Neuronal stem cell (in vitro differentiated cells): ENCODE results near the gene MCC.

Source experiments
- DNase-seq: peaks from one replicate; pipeline ENCODE4 v3.0.0-alpha.2; 2013; ENCODE audit warnings: low spot score
- H2AFZ ChIP-seq: one replicate; pipeline ENCODE4 v1.6.1; 2013; ENCODE audit warnings: mild to moderate bottlenecking, low read length, inconsistent platforms
- H2AK5ac ChIP-seq: 2 replicates; pipeline ENCODE4 v1.6.1; 2013; ENCODE audit warnings: low read depth, mild to moderate bottlenecking, inconsistent platforms, low read length, moderate library complexity, mixed read lengths
- H2BK120ac ChIP-seq: 2 replicates; pipeline ENCODE4 v1.6.1; 2013; ENCODE audit warnings: low read depth, mild to moderate bottlenecking, inconsistent platforms, low read length, moderate library complexity, mixed read lengths
- H2BK12ac ChIP-seq: one replicate; pipeline ENCODE4 v1.6.1; 2013; ENCODE audit warnings: low read length, inconsistent platforms
- H2BK15ac ChIP-seq: 2 replicates; pipeline ENCODE4 v1.6.1; 2013; ENCODE audit warnings: mild to moderate bottlenecking, low read length, inconsistent platforms, mixed read lengths
- H2BK5ac ChIP-seq: one replicate; pipeline ENCODE4 v1.6.1; 2013; ENCODE audit warnings: inconsistent platforms, mild to moderate bottlenecking, low read length, moderate library complexity
- H3K14ac ChIP-seq: one replicate; pipeline ENCODE4 v1.6.1; 2013; ENCODE audit warnings: low read length, inconsistent platforms
- H3K18ac ChIP-seq: 2 replicates; pipeline ENCODE4 v1.6.1; 2013; ENCODE audit warnings: low read length, inconsistent platforms
- H3K23ac ChIP-seq: 2 replicates; pipeline ENCODE4 v1.6.1; 2013; ENCODE audit warnings: low read depth, mild to moderate bottlenecking, mixed read lengths, low read length, inconsistent platforms; ENCODE audit not compliant: poor library complexity
- H3K27ac ChIP-seq: replicated peaks from 3 replicates; pipeline ENCODE4 v1.5.1; 2013; ENCODE audit warnings: low read length, inconsistent platforms
- H3K27me3 ChIP-seq, 3 experiments: 2 replicates each; pipeline ENCODE4 v1.6.1; 2013; ENCODE audit warnings: low read length in 3 of 3, mild to moderate bottlenecking in 2 of 3, inconsistent platforms in 1 of 3, low read depth in 1 of 3, mixed read lengths in 1 of 3, moderate library complexity in 1 of 3; ENCODE audit not compliant: control insufficient read depth in 3 of 3, insufficient read depth in 3 of 3
- H3K36me3 ChIP-seq, 2 donors: replicated peaks in 1 of 2; 2 replicates each; pipeline ENCODE4 v1.6.1; 2013; ENCODE audit warnings: low read length in 2 of 2; ENCODE audit not compliant: control insufficient read depth in 2 of 2, insufficient read depth in 2 of 2
- H3K4ac ChIP-seq: 2 replicates; pipeline ENCODE4 v1.6.1; 2013; ENCODE audit warnings: inconsistent platforms, mild to moderate bottlenecking, low read length, moderate library complexity
- H3K4me1 ChIP-seq, 2 donors: 1 replicate in 1 of 2; 2 replicates in 1 of 2; pipeline ENCODE4 v1.6.1; 2013; ENCODE audit warnings: low read length in 2 of 2, low read depth in 1 of 2; ENCODE audit not compliant: control insufficient read depth in 2 of 2, insufficient read depth in 1 of 2
- H3K4me2 ChIP-seq: one replicate; pipeline ENCODE4 v1.6.1; 2013; ENCODE audit warnings: mild to moderate bottlenecking, low read length, inconsistent platforms; ENCODE audit not compliant: insufficient read depth, poor library complexity, severe bottlenecking
- H3K4me3 ChIP-seq, 2 donors: 2 replicates each; pipeline ENCODE4 v1.5.1; 2013; ENCODE audit warnings: low read length in 2 of 2, mild to moderate bottlenecking in 2 of 2, inconsistent platforms in 1 of 2, moderate library complexity in 1 of 2
- H3K79me1 ChIP-seq: one replicate; pipeline ENCODE4 v1.6.1; 2013; ENCODE audit warnings: low read depth, mild to moderate bottlenecking, inconsistent platforms, low read length, moderate library complexity
- H3K9ac ChIP-seq: one replicate; pipeline ENCODE4 v1.6.1; 2013; ENCODE audit warnings: mild to moderate bottlenecking, low read depth, low read length, inconsistent platforms; ENCODE audit not compliant: poor library complexity
- H3K9me3 ChIP-seq, 2 donors: replicated peaks in 1 of 2; 2 replicates each; pipeline versions ENCODE3 to v1.6.1; 2013; ENCODE audit warnings: low read length in 2 of 2, mild to moderate bottlenecking in 2 of 2, inconsistent platforms in 1 of 2, low read depth in 1 of 2, mixed read lengths in 1 of 2, moderate library complexity in 1 of 2; ENCODE audit not compliant: control insufficient read depth in 2 of 2, insufficient read depth in 1 of 2
- H4K8ac ChIP-seq: one replicate; pipeline ENCODE4 v1.6.1; 2013; ENCODE audit warnings: low read depth, mild to moderate bottlenecking, inconsistent platforms, low read length, moderate library complexity
- H4K91ac ChIP-seq: one replicate; pipeline ENCODE4 v1.6.1; 2013; ENCODE audit warnings: low read length, low read depth, mild to moderate bottlenecking, inconsistent platforms; ENCODE audit not compliant: poor library complexity
- WGBS, 2 donors: extraction: QIAGEN DNeasy Blood & Tissue Kit; methylation state at CpG; one replicate each; pipeline ENCODE4 v1.1.7; 2013; ENCODE audit warnings: missing lambda C conversion rate in 2 of 2, mixed read lengths in 1 of 2; ENCODE audit not compliant: insufficient read length in 2 of 2, insufficient replicate concordance in 1 of 2; ENCODE audit errors: extremely low coverage in 2 of 2; 5-methylcytosine and 5-hydroxymethylcytosine counted together

The MCC gene

DNA sequence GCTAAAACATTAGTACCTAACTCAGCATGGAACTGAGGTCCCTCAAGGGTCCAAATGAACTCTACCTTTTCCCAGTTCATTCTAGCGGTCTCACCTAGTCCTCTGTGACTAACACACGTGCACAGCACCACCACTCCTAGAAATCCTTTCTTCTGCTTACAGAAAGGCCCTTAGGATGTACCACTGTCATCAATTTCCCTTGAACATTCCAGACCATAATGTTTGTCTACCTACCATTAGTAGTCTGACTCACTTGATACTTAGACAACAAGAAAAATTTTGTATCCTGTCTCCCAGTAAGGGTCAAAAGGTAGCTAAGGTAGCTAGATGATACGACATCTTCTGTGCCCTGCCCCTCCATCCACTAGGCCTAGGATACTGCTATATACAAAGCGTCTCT is 220.0 kb downstream of the MCC start:
- H4K8ac ChIP-seq, result no peak overlapping the region
- no peak overlapping the region for H2BK120ac ChIP-seq
- H3K4me2 ChIP-seq, result no peak overlapping the region
- H3K4me3 ChIP-seq, result no peak overlapping the region
- no peaks in the 10 kb centered on the region for H3K79me1 ChIP-seq
- H3K36me3 ChIP-seq, result no peaks in the 10 kb centered on the region
- H3K18ac ChIP-seq, result no peak overlapping the region
- H3K27me3 ChIP-seq, result no peaks in the 10 kb centered on the region
- H3K4ac ChIP-seq, result no peak overlapping the region
- no peak overlapping the region for H2AK5ac ChIP-seq
- H3K23ac ChIP-seq, result no peak overlapping the region
- no peak overlapping the region for H3K27ac ChIP-seq
- no peaks in the 10 kb centered on the region for H3K9me3 ChIP-seq
- H3K4me1 ChIP-seq, result peaks cover 11 to 21% of the 10 kb centered on the region in 2 donors
- WGBS, 2 donors, result no CpG with 5 or more reads among the region's 4 CpGs
- no peak overlapping the region for H2BK12ac ChIP-seq
- H2BK15ac ChIP-seq, result no peak overlapping the region
- no peak overlapping the region for H2BK5ac ChIP-seq
- H2AFZ ChIP-seq, result no peak overlapping the region
- H3K9ac ChIP-seq, result no peak overlapping the region
- no peak overlapping the region for H3K14ac ChIP-seq
- DNase-seq, result no peak
- no peak overlapping the region for H4K91ac ChIP-seq

DNA sequence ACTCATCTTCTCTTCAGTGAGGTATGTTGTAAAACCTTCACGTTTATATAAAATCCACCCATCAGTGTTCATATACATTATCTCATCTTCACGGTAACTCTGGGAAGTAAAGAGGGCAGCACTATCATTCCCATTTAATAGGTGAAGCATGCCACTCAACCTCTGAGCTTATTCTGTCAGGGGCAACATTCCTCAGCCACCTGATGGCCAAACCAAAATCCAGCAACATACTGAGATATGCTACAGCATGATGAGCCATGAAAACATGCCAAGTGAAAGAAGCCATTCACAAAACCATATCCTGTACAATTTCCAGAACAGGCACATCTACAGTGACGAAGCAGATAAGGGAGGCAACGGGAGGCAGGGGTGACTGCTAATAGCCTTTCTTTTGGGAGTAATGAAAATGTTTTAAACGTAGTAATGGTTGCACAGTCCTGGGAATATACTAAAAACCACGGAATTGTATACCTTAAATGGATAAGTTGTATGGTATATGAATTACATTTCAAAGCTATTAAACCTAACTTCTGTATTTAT is 220.8 kb downstream of the MCC start:
- H4K8ac ChIP-seq, result no peak overlapping the region
- H3K18ac ChIP-seq, result no peak overlapping the region
- H3K14ac ChIP-seq, result no peak overlapping the region
- no peak overlapping the region for H2AK5ac ChIP-seq
- H3K9me3 ChIP-seq, result no peaks in the 10 kb centered on the region
- whole genome bisulfite sequencing, 2 donors, result no CpG with 5 or more reads among the region's 6 CpGs
- no peaks in the 10 kb centered on the region for H3K36me3 ChIP-seq
- no peak overlapping the region for H2BK5ac ChIP-seq
- H3K4me1 ChIP-seq, result peaks cover 11 to 13% of the 10 kb centered on the region in 2 donors
- no peak overlapping the region for H3K9ac ChIP-seq
- no peak overlapping the region for H2BK15ac ChIP-seq
- H4K91ac ChIP-seq, result no peak overlapping the region
- no peak overlapping the region for H2AFZ ChIP-seq
- no peak overlapping the region for H2BK120ac ChIP-seq
- H3K27ac ChIP-seq, result no peak overlapping the region
- no peaks in the 10 kb centered on the region for H3K27me3 ChIP-seq
- H2BK12ac ChIP-seq, result no peak overlapping the region
- H3K4ac ChIP-seq, result no peak overlapping the region
- no peaks in the 10 kb centered on the region for H3K79me1 ChIP-seq
- no peak overlapping the region for H3K23ac ChIP-seq
- no peak for DNase-seq
- H3K4me2 ChIP-seq, result no peak overlapping the region
- no peak overlapping the region for H3K4me3 ChIP-seq

DNA sequence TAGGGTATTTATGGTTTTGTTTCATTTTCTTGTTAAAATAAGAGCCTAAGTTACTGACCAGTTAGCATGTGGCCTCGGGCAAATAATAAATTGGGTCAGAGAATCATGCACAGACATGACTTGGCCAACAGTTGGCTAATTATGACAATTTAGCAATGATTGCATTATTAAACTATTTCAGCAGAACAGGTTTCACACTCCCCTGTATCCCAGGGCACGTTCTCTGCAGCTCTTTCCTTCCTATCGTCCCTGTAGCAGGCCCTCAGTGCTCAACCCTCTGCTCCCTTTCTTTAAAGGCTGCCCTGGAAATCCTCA is 221.4 kb downstream of the MCC start:
- no peaks in the 10 kb centered on the region for H3K79me1 ChIP-seq
- H3K27ac ChIP-seq, result no peak overlapping the region
- no peak overlapping the region for H2BK5ac ChIP-seq
- no CpG with 5 or more reads among the region's 3 CpGs for WGBS, 2 donors
- no peak overlapping the region for H3K4ac ChIP-seq
- H3K18ac ChIP-seq, result no peak overlapping the region
- DNase-seq, result no peak
- H4K91ac ChIP-seq, result no peak overlapping the region
- no peak overlapping the region for H3K14ac ChIP-seq
- peaks cover 11 to 13% of the 10 kb centered on the region in 2 donors for H3K4me1 ChIP-seq
- H2BK15ac ChIP-seq, result no peak overlapping the region
- no peak overlapping the region for H3K23ac ChIP-seq
- no peaks in the 10 kb centered on the region for H3K9me3 ChIP-seq
- H3K9ac ChIP-seq, result no peak overlapping the region
- no peak overlapping the region for H2AFZ ChIP-seq
- no peaks in the 10 kb centered on the region for H3K36me3 ChIP-seq
- no peak overlapping the region for H3K4me3 ChIP-seq
- H4K8ac ChIP-seq, result no peak overlapping the region
- no peak overlapping the region for H2AK5ac ChIP-seq
- H3K27me3 ChIP-seq, result no peaks in the 10 kb centered on the region
- no peak overlapping the region for H3K4me2 ChIP-seq
- H2BK12ac ChIP-seq, result no peak overlapping the region
- no peak overlapping the region for H2BK120ac ChIP-seq

DNA sequence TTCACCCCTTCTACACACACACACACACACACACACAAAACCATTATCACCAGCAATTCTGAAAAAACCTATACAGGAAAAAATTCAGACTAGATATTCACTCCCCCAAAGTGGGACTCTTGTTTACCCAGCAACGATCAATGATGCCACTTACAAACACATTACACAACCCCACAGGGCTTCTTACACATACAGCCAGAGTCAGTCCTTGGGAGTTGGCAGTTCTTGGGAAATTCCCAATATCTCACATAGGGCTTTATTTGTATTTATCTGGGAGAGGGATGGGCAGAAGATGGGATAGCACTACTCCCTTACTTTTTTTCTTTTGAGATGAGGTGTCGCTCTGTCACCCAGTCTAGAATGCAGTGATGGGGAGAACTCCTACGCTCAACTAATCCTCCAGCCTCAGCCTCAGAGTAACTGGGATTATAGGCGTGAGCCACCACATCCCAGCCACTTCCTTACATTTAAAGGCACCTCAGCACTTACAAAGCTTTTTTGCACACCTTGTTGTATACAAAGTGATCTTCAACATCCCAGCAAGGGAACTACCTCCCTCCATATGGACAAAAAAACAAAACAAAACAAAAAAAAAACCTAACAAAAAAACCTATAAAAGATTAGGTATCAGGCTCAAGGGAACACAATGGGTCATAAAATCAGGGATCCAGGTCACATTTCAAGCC is 221.9 kb downstream of the MCC start:
- Histone ChIP-seq H3K4me3 (no peak overlapping the region), H3K36me3 (no peaks in the 10 kb centered on the region), H3K23ac (no peak overlapping the region), H3K4me1 (peaks cover 11 to 13% of the 10 kb centered on the region in 2 donors), H3K9me3 (no peaks in the 10 kb centered on the region), H3K27me3 (no peaks in the 10 kb centered on the region), H3K4ac (no peak overlapping the region), H2BK5ac (no peak overlapping the region), H3K4me2 (no peak overlapping the region), H2BK120ac (no peak overlapping the region), H2AFZ (no peak overlapping the region), H3K79me1 (no peaks in the 10 kb centered on the region), H2BK15ac (no peak overlapping the region), H2AK5ac (no peak overlapping the region), H2BK12ac (no peak overlapping the region), H3K27ac (no peak overlapping the region), H4K8ac (no peak overlapping the region), H4K91ac (no peak overlapping the region), H3K9ac (no peak overlapping the region), H3K18ac (no peak overlapping the region), H3K14ac (no peak overlapping the region)
- no peak for DNase-seq
- no CpG with 5 or more reads among the region's 4 CpGs for whole genome bisulfite sequencing, 2 donors
